GM18498 (cell line): Measurements from ENCODE around the gene CTH.
"Not testable (repeated sequence)": the region's sequence is repeated elsewhere in the genome, so short reads cannot be mapped to it uniquely, and the experiment has no call there.

Experiments
- ATAC-seq: cut with Tn5 transposase; IDR thresholded peaks from one replicate; pipeline ENCODE4 v1.9.1; 2021; ENCODE audit warnings: mild to moderate bottlenecking, moderate library complexity; ENCODE audit not compliant: unreplicated experiment

The CTH gene

DNA sequence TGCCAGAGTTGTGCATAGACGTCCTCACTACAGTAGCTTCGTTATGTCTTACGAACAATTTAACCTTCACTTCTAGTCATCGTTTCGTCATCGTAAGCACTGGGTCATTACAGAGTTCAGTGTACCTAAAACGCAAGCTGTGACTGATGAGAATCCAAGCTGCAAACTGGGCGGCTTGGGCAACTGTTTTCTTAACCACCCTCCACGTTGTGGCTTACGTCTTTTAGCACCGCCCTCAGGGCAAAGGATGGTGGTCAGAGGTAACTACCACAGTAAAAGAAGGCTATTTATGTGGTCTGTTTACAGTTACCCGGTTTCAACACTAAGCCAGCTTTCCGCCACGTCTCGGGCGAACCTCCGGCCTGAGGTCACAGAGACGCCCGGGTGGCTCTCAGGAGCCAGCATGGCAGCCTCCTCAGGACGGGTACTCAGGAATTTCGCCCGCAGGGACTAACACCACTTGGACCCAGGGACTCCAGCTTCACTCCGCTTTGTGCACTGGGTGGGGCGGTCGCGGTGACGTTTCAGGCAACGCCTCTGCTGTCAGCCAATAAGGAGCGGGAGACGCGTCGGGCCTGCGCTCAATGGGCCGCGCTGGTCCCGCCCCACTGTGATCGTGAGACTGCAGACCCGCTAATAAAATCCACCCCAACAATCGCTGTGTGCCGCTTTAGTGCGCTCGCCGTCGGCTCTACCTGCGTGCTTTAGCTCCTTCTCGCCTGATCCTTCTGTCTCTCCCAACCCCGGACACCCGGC is at the start of gene CTH:
Gene CTH (plus strand): TSS at position 665 of the 756 bp plus-strand sequence. CDS start 148 bp downstream, outside the sequence.
- peak; percentile 98 for ATAC-seq

DNA sequence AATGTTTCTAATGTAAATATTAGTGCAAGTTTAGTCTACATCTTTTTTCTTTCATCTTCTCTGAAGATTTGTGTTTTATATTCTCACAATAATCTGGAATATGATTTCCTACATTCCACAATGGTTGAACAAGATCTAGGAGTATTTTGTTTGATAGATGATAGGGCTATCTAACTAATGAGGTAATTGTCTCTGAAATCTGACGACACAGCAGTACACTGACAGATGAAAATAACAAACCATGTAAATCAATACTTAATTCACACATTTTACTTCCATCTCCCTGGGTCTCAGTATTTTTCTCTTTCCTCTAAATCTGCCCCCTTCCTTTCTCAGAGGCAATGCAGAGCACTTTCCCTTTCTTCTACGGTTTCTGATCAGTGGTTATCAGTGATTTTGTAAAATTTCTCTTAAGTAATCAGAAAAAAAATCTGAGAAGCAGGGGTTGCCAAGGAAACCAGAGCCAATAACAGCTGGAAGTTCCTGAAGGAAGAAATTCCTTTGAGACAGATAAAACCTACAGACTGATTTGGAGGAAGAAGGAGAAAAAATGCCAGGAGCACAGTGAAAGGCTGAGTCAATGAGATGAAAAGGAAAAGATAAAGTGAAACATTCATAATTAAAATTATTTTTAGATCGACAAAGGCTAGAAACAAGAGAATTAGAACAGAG is 49.2 kb upstream of the CTH start:
- no peak for ATAC-seq

DNA sequence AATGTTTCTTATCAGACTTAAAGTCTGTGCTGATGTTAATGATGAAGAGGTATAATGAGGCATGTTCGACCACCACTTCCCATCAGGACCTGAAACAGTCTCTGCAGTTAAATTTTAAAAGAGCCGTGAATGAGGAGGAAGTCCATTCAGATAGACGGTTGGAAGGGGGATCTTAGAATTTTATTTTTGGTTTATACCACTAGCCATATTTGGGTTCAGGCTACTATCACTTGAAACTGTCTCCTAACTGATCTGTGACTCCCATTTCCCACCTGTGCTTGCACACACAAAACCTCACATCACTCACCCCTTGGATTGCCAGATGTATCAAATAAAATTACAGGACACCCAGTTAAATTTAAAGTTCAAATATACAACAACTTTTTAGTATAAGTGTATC is 46.6 kb upstream of the CTH start:
- no peak for ATAC-seq

DNA sequence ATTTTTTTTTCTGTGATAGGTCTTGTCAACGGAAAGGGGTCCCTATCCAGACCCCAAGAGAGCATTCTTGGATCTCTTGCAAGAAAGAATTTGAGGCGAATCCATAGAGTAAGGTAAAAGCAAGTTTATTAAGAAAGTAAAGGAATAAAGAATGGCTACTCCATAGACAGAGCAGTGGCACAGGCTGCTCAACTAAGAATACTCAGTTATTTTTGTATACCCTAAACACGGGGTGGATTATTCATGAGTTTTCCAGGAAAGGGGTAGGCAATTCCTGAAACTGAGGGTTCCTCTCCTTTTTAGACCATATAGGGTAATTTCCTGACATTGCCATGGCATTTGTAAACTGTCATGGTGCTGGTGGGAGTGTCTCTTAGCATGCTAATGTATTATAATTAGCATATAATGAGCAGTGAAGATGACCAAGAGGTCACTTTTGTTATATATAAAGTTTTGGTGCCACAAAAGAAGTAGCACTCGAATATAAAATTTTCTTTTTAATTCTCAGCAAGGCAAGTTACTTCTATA is 44.6 kb upstream of the CTH start:
- ATAC-seq = not testable (repeated sequence)

DNA sequence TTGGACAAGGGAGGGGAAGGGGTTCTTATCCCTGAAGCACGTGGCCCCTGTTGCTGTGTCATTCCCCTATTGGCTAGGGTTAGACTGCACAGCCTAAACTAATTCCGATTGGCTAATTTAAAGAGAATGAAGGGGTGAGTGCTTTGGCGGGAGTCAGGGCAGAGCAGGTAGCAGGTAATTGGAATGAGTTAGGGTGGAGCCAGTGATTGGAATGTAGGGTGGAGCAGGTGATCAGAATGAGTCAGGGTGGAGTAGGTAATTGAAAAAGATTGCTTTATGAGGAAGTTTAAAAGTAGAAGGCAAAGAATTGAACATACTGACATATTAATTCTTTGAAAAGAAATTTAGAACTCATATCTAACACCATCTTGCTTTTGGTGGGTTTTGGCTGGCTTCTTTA is 44.1 kb upstream of the CTH start:
- not testable (repeated sequence) for ATAC-seq

DNA sequence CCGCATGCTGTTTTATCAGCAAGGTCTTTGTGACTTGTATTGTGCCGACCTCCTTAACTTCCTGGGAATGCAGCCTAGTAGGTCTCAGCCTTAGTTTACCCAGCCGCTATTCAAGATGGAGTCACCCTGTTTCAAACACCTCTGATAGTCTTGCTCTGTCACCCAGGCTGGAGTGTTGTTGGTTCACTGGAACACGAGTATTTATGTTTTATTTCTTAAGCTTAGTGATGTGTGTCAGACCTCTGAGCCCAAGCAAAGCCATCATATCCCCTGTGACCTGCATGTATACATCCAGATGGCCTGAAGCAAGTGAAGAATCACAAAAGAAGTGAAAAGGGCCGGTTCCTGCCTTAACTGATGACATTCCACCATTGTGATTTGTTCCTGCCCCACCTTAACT is 43.7 kb upstream of the CTH start:
- not testable (repeated sequence) for ATAC-seq

DNA sequence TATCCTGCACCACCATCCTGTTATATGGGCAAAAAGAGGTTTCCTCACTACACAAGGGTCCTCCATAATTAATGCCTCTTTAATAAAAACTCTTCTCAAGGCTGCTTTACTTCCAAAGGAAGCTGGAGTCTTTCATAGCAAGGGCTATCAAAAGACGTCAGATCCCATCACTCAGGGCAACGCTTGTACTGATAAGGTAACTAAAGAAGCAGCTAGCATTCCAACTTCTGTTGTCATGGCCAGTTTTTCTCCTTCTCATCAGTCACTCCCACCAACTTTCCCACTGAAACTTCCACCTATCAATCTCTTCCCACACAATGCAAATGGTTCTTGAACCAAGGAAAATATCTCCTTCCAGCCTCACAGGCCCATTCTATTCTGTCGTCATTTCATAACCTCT is 39.5 kb upstream of the CTH start:
- not testable (repeated sequence) for ATAC-seq

DNA sequence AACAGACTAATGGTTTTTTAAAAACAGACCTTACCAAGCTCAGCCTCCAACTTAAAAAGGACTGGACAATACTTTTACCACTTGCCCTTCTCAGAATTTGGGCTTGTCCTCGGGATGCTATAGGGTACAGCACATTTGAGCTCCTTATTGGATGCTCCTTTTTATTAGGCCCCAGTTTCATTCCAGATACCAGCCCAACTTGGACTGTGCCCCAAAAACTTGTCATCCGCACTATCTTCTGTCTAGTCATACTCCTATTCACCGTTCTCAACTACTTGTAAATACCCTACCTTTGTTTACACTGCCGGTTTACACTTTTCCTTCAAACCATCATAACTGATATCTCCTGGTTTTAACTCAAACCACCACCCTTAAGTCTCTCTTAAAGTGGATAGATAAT is 38.6 kb upstream of the CTH start:
- ATAC-seq = no peak

DNA sequence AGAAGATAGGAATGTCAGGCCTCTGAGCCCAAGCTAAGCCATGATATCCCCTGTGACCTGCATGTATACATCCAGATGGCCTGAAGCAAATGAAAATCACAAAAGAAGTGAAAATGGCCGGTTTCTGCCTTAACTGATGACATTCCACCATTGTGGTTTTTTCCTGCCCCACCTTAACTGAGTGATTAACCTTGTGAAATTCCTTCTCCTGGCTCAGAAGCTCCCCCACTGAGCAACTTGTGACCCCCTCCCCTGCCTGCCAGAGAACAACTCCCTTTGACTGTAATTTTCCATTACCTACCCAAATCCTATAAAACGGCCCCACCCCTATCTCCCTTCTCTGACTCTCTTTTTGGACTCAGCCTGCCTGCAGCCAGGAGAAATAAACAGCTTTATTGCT is 37.5 kb upstream of the CTH start:
- ATAC-seq = not testable (repeated sequence)

DNA sequence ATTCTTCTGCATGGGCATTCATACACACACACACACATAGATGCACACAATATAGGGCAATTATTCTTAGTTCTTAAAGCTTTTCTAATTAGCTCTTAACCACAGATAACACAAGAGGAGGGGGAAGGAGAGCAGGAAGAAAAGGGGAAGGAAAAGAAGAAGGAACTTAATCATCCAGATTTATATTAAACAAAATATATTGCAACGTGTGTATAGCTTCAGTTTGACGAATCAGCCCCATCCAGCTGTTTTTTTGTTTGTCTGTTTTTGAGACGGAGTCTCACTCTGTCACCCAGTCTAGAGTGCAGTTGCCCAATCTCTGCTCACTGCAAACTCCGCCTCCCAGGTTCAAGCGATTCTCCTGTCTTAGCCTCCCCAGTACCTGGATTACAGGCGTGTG is 34.9 kb upstream of the CTH start:
- ATAC-seq = no peak

DNA sequence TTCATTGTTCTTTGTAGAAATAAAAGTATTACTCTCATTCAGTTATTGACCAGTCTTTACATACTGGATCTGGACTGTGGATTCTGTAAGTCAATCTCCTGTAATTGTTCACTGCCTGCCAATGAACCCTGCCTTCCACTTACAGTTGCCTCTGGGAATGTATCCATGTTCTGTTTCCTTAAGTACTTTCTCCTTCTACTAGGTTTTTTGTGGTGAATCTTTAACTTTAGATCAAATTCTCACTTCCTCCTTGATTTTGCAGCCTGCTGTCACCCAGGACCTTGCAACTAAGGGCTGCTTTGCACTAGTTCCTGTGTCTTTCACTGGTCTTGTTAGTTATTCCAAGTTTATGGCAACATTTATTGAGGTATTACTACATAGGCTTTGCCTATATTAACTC is 28.4 kb upstream of the CTH start:
- ATAC-seq = peak; percentile 83

DNA sequence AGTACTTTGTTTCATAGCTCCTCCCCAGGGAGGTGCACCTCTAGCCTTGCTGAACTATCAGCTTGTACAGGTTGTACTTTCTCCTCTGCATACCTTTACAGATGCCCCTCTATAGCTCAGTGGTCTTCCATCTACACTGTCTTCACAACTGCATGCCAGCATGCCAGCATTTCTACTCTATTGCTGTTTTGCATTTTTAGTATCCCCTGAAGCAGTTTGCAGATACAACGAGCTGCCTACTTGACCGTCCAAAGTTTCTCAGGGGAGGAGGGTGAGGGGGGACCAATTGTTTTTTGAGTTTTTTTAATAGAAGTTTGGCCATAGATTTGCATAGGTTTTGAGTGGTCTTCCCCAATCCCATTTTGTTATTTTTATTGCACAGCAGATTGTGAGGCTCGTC is 27.6 kb upstream of the CTH start:
- ATAC-seq = peak; percentile 15

DNA sequence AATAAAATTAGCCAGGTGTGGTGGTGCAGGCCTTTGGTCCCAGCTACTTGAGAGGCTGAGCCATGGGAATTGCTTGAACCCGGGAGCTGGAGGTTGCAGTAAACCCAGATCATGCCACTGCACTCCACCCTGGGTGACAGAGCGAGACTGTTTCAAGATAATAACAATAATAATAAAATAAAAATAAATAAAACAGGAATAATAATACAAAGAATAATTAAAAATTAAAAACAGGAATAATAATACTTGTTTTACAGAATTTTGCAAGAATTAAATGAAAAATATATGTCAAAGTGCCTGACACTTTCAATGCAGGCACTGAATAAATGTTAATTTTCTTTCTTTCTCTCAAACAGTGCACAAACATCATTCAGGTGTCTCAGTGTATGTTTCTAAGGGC is 26.5 kb upstream of the CTH start:
- ATAC-seq = no peak

DNA sequence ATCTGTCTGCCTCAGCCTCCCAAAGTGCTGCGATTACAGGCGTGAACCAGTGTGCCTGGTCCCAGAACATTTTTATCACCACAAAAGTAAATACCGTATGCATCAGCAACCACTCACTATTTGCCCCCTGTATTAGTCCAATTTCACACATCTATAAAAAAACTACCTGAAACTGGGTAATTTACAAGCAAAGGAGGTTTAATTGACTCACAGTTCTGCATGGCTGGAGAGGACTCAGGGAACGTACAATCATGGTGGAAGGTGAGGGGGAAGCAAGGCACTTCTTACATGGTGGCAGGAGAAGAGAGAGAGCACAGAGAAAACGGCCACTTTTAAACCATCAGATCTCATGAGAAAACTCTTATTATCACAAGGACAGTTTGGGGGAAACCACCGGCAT is 25.6 kb upstream of the CTH start:
- no peak for ATAC-seq

DNA sequence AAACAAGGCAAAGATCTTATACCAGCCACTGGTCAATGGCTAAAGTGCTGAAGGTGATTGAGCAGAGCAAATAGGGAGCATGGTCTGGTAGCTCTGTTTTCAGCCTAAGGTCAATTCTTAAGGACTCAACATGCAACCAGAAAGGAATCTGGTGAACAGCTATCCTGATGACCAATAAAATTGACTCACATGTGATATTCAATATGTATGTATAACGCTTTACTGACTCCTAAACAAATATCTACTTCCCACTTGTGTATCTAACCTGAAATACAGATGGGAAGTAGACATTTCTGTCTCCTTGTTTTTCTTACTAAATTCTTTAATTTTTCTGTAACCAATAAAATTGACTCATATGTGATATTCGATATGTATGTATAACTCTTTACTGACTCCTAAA is 24.9 kb upstream of the CTH start:
- ATAC-seq = no peak

DNA sequence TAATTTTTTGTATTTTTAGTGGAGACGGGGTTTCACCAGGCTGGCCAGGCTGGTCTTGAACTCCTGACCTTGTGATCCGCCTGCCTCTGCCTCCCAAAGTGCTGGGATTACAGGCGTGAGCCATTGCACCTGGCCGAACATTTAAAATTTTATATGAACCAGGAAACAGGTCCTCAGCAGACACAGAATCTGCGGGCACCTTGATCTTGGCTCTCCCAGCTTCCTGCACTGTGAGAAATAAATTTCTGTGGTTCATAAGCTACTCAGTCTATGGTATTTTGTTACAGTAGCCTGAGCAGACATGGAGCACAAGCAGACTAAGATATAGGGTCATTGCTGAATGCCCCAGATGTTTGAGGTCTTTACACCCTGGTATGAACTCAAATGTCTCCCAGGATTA is 23.6 kb upstream of the CTH start:
- ATAC-seq = no peak

DNA sequence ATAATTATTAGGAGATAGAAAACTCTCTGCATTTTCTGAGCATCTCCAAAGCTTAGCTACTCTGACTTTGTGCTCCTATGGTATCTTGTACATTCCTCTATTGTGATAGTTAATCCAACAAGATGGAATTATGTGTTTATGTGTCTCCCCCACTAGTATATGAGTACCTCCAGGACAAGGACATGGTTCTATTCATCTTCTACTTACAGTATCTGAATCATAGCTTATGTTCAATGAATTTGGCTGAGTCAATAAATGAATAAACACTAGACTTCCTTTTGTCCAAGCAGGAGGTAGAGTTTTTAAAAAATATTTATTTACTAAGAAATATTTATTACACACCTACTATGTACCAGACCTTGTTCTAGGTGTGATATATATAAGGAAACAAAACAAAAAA is 18.4 kb upstream of the CTH start:
- no peak for ATAC-seq

DNA sequence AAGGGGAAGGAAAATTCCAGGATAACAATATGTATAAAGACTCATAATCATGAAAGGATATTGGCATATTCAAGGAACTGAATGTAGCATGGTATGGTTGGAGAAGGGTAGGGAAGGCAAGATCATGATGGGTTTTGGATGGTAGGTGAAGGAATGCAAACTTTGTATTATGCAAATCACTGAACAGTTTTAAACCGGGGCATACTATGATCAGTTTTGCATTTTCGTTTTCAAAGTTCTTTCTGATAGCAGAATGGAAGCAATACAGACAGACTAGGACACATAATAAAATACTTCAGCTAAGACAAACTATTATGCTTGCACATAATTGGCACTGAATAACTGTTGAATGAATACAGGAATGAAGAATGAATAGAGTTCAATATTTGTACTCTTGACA is 14.5 kb upstream of the CTH start:
- no peak for ATAC-seq

DNA sequence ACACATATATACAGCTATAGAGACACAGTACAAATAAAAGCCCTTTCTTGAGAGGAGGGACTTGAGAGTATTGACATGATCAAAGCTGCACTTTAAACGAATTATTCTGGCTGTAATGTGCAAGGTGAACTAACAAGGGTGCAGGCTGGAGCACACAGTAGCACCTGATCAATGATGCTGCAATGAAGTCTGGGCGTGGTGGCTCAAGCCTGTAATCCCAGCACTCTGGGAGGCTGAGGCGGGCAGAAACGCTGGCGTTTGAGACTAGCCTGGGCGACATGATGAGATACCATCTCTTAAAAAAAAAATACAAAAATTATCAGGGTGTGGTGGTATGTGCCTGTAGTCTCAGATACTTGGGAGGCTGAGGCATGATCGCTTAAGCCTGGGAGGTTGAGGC is 14.1 kb upstream of the CTH start:
- no peak for ATAC-seq

DNA sequence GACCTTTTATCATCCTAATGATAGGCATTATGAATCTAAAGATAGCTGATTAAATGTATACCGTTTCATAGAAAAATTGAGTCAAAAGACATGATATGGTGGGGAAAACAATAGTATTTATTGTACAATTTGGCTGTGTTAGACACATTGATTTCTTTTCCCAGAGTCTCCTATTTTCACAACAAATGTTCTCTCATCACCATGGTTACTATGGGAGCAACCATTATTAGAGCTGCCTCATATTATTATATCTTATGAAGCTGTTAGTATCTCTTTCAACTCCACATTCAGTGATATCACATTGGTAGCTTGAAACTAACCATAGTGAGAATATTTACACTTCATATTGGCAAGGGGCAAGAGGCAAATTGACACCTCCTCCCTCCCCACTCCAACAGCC is 10.7 kb upstream of the CTH start:
- no peak for ATAC-seq

DNA sequence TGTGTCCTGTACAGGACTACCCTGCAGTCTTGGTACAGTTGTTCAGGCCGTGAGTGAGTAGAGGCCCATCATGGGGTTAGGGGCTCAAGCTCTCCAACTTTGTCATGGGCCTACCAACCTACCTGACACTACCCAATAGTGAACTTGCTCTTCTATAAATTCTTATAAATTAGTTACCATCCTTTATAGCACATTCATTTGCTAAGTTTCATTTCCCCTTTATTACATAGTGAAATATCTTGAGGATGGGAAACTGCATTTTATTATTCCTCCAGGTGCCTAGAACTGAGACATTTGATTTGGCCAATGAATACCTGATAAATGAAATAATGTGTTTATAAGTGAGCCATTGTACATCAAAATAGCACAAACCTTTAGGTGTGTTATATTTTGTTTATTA is 9.1 kb upstream of the CTH start:
- ATAC-seq = no peak

DNA sequence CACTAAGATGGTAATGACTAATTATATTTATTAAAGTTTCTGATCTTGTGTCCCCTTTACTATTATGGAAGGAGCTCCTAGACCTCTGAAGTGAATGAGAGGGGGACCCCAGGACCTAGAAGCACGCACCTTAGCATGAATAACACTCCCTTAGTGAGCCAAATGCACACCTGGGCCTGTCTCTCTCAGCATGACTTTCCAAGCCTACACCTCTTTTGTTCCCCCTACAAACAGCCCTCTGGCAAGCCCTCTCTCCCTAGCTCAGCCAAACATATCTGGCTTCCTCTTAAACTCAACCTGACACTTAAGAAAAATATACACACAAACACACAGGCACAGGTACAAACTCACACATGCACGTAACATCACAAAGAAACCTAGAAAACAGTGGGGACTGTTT is 7.3 kb upstream of the CTH start:
- ATAC-seq = no peak
